Measurements from ENCODE around the gene LMTK3.

DNA sequence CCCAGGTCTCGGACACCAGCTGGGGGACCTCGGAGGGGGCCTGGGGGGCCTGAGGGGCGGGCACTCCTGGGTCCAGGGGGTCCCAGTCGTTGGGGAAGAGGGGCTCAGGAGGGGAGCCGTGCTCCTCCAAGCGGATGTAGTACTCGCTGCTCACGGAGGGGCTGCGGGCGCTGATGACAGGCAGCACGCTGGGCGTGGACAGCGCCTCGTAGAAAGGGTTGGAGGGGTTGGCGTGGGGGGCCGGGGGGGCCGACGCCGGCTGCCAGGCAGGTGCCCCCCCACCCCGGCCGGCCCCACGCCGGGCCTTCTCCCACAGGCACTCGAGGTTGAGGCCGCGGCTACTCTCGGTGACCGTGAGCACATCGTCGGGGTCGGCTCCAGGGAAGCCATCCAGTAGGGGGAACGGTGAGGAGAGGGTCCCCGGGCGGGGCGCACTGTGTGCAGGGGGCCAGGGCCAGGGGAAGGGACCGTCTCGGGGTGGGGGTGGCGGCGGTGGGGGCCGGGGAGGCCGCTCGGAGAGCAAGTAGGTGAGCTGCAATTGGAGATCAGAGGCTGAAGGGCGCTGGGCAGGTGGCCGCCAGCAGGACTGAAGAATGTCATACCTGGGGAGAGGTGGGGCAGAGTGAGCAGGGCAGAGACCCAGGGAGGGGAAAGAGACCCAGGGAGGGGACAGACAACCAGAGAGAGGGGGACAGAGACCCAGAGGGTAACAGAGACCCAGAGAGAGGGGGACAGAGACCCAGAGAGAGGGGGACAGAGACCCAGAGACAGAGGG, 12.1 kb downstream of the LMTK3 start:
- TF ChIP-seq, protein P1, sequence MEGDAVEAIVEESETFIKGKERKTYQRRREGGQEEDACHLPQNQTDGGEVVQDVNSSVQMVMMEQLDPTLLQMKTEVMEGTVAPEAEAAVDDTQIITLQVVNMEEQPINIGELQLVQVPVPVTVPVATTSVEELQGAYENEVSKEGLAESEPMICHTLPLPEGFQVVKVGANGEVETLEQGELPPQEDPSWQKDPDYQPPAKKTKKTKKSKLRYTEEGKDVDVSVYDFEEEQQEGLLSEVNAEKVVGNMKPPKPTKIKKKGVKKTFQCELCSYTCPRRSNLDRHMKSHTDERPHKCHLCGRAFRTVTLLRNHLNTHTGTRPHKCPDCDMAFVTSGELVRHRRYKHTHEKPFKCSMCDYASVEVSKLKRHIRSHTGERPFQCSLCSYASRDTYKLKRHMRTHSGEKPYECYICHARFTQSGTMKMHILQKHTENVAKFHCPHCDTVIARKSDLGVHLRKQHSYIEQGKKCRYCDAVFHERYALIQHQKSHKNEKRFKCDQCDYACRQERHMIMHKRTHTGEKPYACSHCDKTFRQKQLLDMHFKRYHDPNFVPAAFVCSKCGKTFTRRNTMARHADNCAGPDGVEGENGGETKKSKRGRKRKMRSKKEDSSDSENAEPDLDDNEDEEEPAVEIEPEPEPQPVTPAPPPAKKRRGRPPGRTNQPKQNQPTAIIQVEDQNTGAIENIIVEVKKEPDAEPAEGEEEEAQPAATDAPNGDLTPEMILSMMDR (IDR thresholded peaks at IDR 0.05) = no peak
- TF ChIP-seq POLR2A (IDR thresholded peaks at IDR 0.05) = no peak

All from body of pancreas (tissue), 4 donors.